Upper lobe of right lung (tissue), 1 donor: ENCODE results near the gene CYP20A1. TPM values are rescaled to one million over a fixed set of nuclear protein-coding genes. Genes with fewer than 3 reads are reported as not detected.
"Not testable (repeated sequence)": the region's sequence is repeated elsewhere in the genome, so short reads cannot be mapped to it uniquely, and the experiment has no call there.

Experiments
- ATAC-seq: fragments of 200-7000 bp; cut with Tn5 transposase; one replicate; pipeline ENCODE4 v1.9.1; 2020; ENCODE audit warnings: mild to moderate bottlenecking, moderate library complexity
- DNase-seq: peaks from one replicate; pipeline ENCODE4 v3.0.0-alpha.2; 2020
- H3K27ac ChIP-seq: fragments of 200-600 bp; one replicate; pipeline ENCODE4 v1.8.0; 2022
- H3K27me3 ChIP-seq: fragments of 200-600 bp; one replicate; pipeline ENCODE4 v1.8.0; 2022; ENCODE audit warnings: mild to moderate bottlenecking
- H3K36me3 ChIP-seq: fragments of 200-600 bp; one replicate; pipeline ENCODE4 v1.8.0; 2022
- H3K4me1 ChIP-seq: fragments of 200-600 bp; one replicate; pipeline ENCODE4 v1.8.0; 2022
- H3K4me3 ChIP-seq: fragments of 200-600 bp; one replicate; pipeline ENCODE4 v1.8.0; 2022; ENCODE audit warnings: mild to moderate bottlenecking
- H3K9me3 ChIP-seq: fragments of 200-600 bp; one replicate; pipeline ENCODE4 v1.8.0; 2022
- CTCF ChIP-seq: fragments of 200-600 bp; IDR thresholded peaks from one replicate; pipeline ENCODE4 v1.8.0; 2022; ENCODE audit warnings: antibody characterized with exemption
- intact Hi-C: fragments of 100-400 bp; cut with DNase I; formaldehyde crosslinking; loops from one replicate; pipeline ENCODE4 v1.11.0; 2022
- total RNA-seq: library from RNA; stranded (reverse); fragmentation: NEBNext Ultra II Directional; extraction: Animal tissue kit (Norgen Biotek cat#: 25700); gene quantifications from one replicate; pipeline ENCODE4 v1.2.1, GENCODE V29; 2021
- donor health status: DM: no; HTN: yes; CAD: no; lungs with severe emphysema.

Gene CYP20A1
- total RNA-seq, 1 donor from 2014 or later, result 35.0 TPM

DNA sequence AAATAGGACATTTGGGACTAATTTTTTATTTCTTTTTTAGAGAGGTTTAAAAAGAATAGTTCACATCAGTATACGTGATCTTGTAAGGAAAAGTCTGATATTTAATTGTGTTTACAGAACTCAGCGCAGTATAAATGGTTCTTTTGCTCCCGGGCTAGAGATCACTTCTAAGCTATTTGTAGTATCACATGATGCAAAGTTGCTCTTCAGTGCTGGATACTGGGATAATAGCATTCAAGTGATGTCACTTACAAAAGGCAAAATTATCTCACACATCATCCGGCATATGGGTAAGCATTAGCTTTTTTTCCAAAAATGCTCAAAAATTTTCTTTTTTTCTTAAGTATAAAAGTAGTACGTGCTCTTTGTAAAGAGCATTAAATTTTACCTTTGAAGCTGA, 37.4 kb upstream of the CYP20A1 start:
- no peaks in the 10 kb centered on the region for H3K27me3 ChIP-seq
- no peak for ATAC-seq
- peaks cover 75% of the 10 kb centered on the region for H3K36me3 ChIP-seq
- no peak for TF ChIP-seq CTCF
- no peaks in the 10 kb centered on the region for H3K9me3 ChIP-seq
- H3K27ac ChIP-seq, result no peak overlapping the region
- intact Hi-C loops, result no loop called here
- DNase-seq, result no peak
- H3K4me3 ChIP-seq, result no peak overlapping the region
- no peaks in the 10 kb centered on the region for H3K4me1 ChIP-seq

DNA sequence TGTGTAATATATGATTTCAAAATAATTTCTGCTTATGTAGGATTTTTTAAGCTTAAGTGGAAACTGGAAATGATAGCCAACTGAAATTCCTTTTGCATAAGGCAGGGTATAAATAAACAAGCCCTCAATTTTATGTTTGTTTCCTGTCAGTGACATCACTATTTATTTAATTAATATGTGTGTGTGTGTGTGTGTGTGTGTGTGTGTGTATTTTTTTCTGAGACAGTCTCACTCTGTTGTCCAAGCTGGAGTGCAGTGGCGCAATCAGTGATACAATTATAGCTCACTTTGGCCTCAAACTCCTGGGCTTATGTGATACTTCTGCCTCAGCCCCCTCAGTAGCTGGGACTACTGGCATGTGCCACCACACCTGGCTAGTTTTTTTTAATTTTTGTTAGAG, 29.3 kb upstream of the CYP20A1 start:
- no peak for DNase-seq

GRCh38 chr2:203225423-203226039, 13.3 kb upstream of the CYP20A1 start:
- peak; percentile 77 for ATAC-seq
- intact Hi-C loops, result no loop called here
- Histone ChIP-seq H3K9me3 (no peaks in the 10 kb centered on the region), H3K36me3 (no peaks in the 10 kb centered on the region), H3K4me3 (no peak overlapping the region), H3K27ac (no peak overlapping the region), H3K27me3 (no peaks in the 10 kb centered on the region), H3K4me1 (no peaks in the 10 kb centered on the region)
- no peak for DNase-seq
- TF ChIP-seq CTCF, result peak; percentile 67

More for the DNA sequence above, 29.3 kb upstream of the CYP20A1 start:
- ATAC-seq, result peak; percentile 32
- no peak overlapping the region for H3K4me3 ChIP-seq
- peaks cover 37% of the 10 kb centered on the region for H3K36me3 ChIP-seq
- no peaks in the 10 kb centered on the region for H3K9me3 ChIP-seq
- no peak overlapping the region for H3K27ac ChIP-seq
- no peaks in the 10 kb centered on the region for H3K4me1 ChIP-seq
- TF ChIP-seq CTCF, result no peak
- H3K27me3 ChIP-seq, result no peaks in the 10 kb centered on the region
- intact Hi-C loops, result no loop called here

DNA sequence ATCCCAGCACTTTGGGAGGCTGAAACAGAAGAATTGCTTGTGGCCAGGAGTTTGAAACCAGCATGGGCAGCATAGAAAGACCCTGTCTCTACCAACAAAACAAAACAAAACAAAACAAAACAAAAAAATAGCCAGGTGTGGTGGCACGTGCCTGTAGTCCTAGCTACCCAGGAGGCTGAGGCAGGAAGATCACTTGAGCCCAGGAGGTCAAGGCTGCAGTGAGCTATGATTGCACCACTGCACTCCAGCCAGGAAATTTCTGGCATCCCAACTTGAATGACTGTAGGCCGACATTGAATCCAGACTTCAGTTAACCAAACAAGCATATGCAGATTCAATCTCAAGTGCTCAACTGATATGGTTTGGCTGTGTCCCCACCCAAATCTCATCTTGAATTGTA, 9.1 kb upstream of the CYP20A1 start:
- DNase-seq, H3K36me3 ChIP-seq, H3K27me3 ChIP-seq, H3K4me3 ChIP-seq, ATAC-seq, H3K4me1 ChIP-seq, H3K27ac ChIP-seq, H3K9me3 ChIP-seq: not testable (repeated sequence)
- intact Hi-C loops, result loop anchor here (10.0 kb wide), 1 partner anchor 425 kb away; no protein-coding TSS in a partner anchor

DNA sequence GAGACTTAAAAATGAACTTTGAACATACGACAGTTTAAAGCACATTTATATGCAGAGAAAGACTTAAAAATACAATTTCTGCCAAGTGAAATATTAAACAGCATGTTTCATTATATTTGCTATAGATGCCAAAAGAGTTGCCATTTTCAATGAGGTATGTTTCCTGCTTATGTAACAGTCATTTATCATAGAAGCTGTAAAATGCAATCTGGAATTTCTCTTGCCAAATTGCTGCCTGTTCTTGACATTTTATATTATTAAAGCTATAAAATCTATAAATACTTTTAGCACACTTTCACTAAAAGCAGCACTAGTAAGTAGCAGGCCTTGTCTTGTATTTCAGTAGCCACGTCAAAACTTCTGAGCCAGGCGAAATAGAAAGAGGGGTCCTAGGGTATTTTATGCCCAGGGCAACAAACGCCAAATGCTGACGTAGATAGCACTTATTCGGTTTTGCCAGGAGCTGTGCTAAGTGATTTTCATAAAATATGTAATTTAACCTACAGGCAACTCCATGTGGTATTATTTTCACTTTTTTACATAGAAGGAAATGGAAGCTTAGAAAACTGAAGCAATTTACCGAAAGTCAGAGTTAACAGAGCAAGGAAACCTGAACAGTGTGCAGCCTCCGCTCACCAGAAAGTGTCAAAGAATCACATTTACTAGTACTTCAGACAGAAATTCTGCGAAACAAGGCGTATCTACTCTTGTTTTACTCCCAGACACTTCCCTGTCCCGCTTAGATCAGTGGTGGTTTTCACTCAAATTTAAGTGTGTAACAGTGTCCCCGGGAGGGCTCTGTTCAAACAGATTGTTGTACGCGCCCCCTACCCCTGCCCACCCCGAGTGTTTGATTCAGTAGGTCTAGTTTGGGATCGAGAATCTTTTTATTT, 1.2 kb upstream of the CYP20A1 start:
- intact Hi-C loops, result loop anchor here (10.0 kb wide), 1 partner anchor 417 kb away; no protein-coding TSS in a partner anchor
- peaks cover 12% of the 10 kb centered on the region for H3K4me1 ChIP-seq
- H3K27ac ChIP-seq, result no peak overlapping the region
- no peaks in the 10 kb centered on the region for H3K27me3 ChIP-seq
- DNase-seq (no peak), ATAC-seq (no peak)
- no peak for TF ChIP-seq CTCF
- H3K4me3 ChIP-seq, result peak overlapping the region; percentile 82
- peaks cover 6% of the 10 kb centered on the region for H3K36me3 ChIP-seq
- no peaks in the 10 kb centered on the region for H3K9me3 ChIP-seq

DNA sequence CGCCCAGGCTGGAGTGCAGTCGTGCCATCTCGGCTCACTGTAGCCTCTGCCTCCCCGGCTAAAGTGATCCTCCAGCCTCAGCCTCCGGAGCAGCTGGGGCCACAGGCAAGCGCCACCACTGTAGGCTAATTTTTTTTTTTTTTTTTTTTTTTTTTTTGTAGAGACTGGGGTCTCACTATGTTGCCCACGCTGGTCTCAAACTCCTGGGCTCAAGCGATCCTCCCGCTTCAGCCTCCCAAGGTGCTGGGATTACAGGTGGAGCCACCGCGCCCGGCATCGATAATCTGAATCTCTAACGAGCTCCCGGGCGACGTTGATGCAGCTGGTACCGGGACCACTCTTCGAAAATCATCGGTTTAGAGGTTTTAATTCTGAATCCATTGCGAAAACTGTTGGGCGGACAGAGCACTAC, 520 bp upstream of the CYP20A1 start:
- ATAC-seq (no peak), DNase-seq (no peak)
- TF ChIP-seq CTCF, result no peak
- Histone ChIP-seq H3K36me3 (peaks cover 13% of the 10 kb centered on the region), H3K27me3 (no peaks in the 10 kb centered on the region), H3K4me3 (peak overlapping the region; percentile 82), H3K9me3 (no peaks in the 10 kb centered on the region), H3K27ac (peak overlapping the region; percentile 98), H3K4me1 (peaks cover 12% of the 10 kb centered on the region)
- intact Hi-C loops, result loop anchor here (10.0 kb wide), 1 partner anchor 417 kb away; no protein-coding TSS in a partner anchor
